Ascending aorta (tissue), 2 donors: ENCODE measurements around the gene LAMA3. TPM values are rescaled to one million over a fixed set of nuclear protein-coding genes. Genes with fewer than 3 reads are reported as not detected.

Experiments
- DNase-seq, 2 donors: peaks; one replicate each; pipeline ENCODE4 v3.0.0-alpha.2; 2019; ENCODE audit warnings: low spot score in 2 of 2
- H3K27ac ChIP-seq, 2 donors: fragments of 200-600 bp; sonication (generic); one replicate each; pipeline ENCODE4 v1.5.1; 2016 to 2017; ENCODE audit warnings: mild to moderate bottlenecking in 1 of 2
- H3K27me3 ChIP-seq: fragments of 200-600 bp; sonication (generic); one replicate; pipeline ENCODE4 v1.5.1; 2017
- H3K36me3 ChIP-seq, 2 donors: fragments of 200-600 bp; sonication (generic); one replicate each; pipeline ENCODE4 v1.5.1; 2016
- H3K4me1 ChIP-seq, 2 donors: fragments of 200-600 bp; sonication (generic); one replicate each; pipeline ENCODE4 v1.5.1; 2016 to 2017; ENCODE audit warnings: mild to moderate bottlenecking in 1 of 2
- H3K4me3 ChIP-seq, 2 donors: fragments of 200-600 bp; sonication (generic); one replicate each; pipeline ENCODE4 v1.5.1; 2016 to 2017; ENCODE audit warnings: mild to moderate bottlenecking in 1 of 2
- H3K9me3 ChIP-seq, 2 donors: fragments of 200-600 bp; sonication (generic); one replicate each; pipeline ENCODE4 v1.5.1; 2016
- CTCF ChIP-seq, 3 experiments: fragments of 200-600 bp in 2 of 3; fragments of 450-650 bp in 1 of 3; sonication (generic) in 2 of 3; IDR thresholded peaks; one replicate each; pipeline ENCODE4 v1.5.1; 2016 to 2019; ENCODE audit warnings: antibody characterized with exemption in 3 of 3, mild to moderate bottlenecking in 1 of 3, moderate library complexity in 1 of 3
- intact Hi-C: fragments of 100-400 bp; cut with DNase I; formaldehyde crosslinking; loops from one replicate; pipeline ENCODE4 v1.15.1; 2023
- total RNA-seq: library from RNA; depleted of rRNA; stranded (reverse); fragments of >200 nt; gene quantifications from one replicate; pipeline ENCODE4 v1.1.0, GENCODE V29; 2016

Gene LAMA3
- total RNA-seq, 1 donor from 2014 or later, result 27.2 TPM

GRCh38 chr18:23828426-23828825 is 139.2 kb downstream of the LAMA3 start:
- DNase-seq, result no peak
- Histone ChIP-seq H3K4me1 (peaks cover 8 to 20% of the 10 kb centered on the region in 2 donors), H3K36me3 (no peaks in the 10 kb centered on the region), H3K27ac (no peak overlapping the region), H3K27me3 (no peaks in the 10 kb centered on the region), H3K9me3 (no peaks in the 10 kb centered on the region), H3K4me3 (no peak overlapping the region)
- TF ChIP-seq CTCF (IDR thresholded peaks at IDR 0.05), result no peak
- intact Hi-C loops, result loop anchor here (5.0 to 10.0 kb wide), 2 partner anchors 34 to 324 kb away; partner anchors contain the start of gene RMC1

GRCh38 chr18:23832911-23833310 is 143.7 kb downstream of the LAMA3 start:
- DNase-seq, result no peak
- no peaks in the 10 kb centered on the region for H3K27me3 ChIP-seq

GRCh38 chr18:23833714-23834113 is 144.5 kb downstream of the LAMA3 start:
- Histone ChIP-seq H3K36me3 (no peaks in the 10 kb centered on the region), H3K9me3 (no peaks in the 10 kb centered on the region), H3K4me1 (peaks cover 0 to 5% of the 10 kb centered on the region in 2 donors), H3K27ac (no peak overlapping the region), H3K4me3 (no peak overlapping the region), H3K27me3 (no peaks in the 10 kb centered on the region)
- DNase-seq, result no peak
- no peak for TF ChIP-seq CTCF (IDR thresholded peaks at IDR 0.05)
- intact Hi-C loops, result no loop called here

More at GRCh38 chr18:23832911-23833310, 143.7 kb downstream of the LAMA3 start:
- H3K4me1 ChIP-seq, result peaks cover 0 to under 1% of the 10 kb centered on the region in 2 donors
- intact Hi-C loops, result no loop called here
- no peak overlapping the region for H3K4me3 ChIP-seq
- no peak overlapping the region for H3K27ac ChIP-seq
- no peaks in the 10 kb centered on the region for H3K9me3 ChIP-seq
- no peak for TF ChIP-seq CTCF (IDR thresholded peaks at IDR 0.05)
- no peaks in the 10 kb centered on the region for H3K36me3 ChIP-seq

- H3K9me3 ChIP-seq, result no peaks in the 10 kb centered on the region
- H3K4me1 ChIP-seq, result peaks cover 0 to 5% of the 10 kb centered on the region in 2 donors
- H3K4me3 ChIP-seq, result no peak overlapping the region
- H3K36me3 ChIP-seq, result no peaks in the 10 kb centered on the region
- no peak for TF ChIP-seq CTCF (IDR thresholded peaks at IDR 0.05)
- intact Hi-C loops, result no loop called here
- no peaks in the 10 kb centered on the region for H3K27me3 ChIP-seq
- H3K27ac ChIP-seq, result no peak overlapping the region
- DNase-seq, result no peak
Measured at GRCh38 chr18:23835091-23835490, 145.8 kb downstream of the LAMA3 start.

GRCh38 chr18:23835506-23835905 is 146.3 kb downstream of the LAMA3 start:
- no peak overlapping the region for H3K27ac ChIP-seq
- intact Hi-C loops, result no loop called here

More at GRCh38 chr18:23835506-23835905, 146.3 kb downstream of the LAMA3 start:
- TF ChIP-seq CTCF (IDR thresholded peaks at IDR 0.05), result no peak
- no peaks in the 10 kb centered on the region for H3K27me3 ChIP-seq
- H3K4me1 ChIP-seq, result peaks cover 0 to 5% of the 10 kb centered on the region in 2 donors
- H3K4me3 ChIP-seq, result no peak overlapping the region
- H3K36me3 ChIP-seq, result no peaks in the 10 kb centered on the region
- no peaks in the 10 kb centered on the region for H3K9me3 ChIP-seq
- no peak for DNase-seq
